ENCODE measurements around the gene EML6. TPM values are rescaled to one million over a fixed set of nuclear protein-coding genes. Genes with fewer than 3 reads are reported as not detected.

Gene EML6
- total and polyA plus RNA-seq, 2 of the 13 experiments (the other 11 are each of a cell fraction or from before 2014, with no cell fraction given), result 17.2 to 32.4 TPM

DNA sequence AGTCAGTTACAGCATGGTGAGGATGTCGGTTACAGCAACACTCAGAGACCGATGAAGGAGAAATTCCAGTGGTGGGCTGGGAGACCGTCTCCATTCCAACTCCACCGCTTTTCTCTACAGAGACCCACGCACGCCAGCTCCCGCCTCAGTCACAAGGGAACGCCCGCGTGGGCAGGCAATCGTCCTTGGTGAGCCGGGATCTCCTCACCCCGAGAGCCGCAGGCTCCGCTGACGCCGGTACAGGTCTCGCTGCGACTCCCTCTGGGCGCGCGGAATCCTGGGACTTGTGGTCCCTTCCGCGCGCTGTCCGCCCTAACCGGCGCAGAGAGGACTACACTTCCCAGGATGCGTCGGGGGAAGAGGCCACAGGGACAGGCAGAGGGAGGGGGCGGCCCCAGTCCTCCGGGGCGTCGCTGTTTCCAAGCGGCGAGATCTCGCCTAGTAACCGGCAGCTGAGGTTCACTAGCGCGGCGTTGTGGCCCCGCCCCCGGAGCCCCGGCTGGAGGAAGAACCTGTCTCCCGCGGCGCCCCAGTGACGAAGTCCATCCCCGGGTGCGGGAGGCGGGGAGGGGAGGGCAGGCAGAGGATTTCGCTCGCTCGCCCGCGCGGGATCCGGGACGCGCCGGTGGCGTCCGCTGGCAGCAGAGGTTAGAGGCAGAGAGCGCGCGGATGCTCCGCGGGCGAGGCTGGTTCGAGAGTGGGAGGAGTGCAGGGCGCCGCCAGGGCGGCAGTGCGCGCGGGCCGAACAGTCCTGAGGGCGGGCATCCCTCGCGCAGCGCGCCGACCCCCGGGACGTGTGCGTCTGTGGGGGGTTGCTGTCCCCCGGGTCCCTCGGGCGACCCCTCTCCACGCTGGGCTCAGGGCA is at the start of gene EML6 (continued):
- TF ChIP-seq ZNF468 (CRISPR knock-in tag; IDR thresholded peaks at IDR 0.05) (no peak), ZNF7 (CRISPR knock-in tag; IDR thresholded peaks at IDR 0.05) (no peak), PAX8 (CRISPR knock-in tag; IDR thresholded peaks at IDR 0.05; ENCODE audit: borderline replicate concordance) (peak; percentile 97; the same call in 1 of the 2 replicates), HDAC1 (CRISPR knock-in tag; IDR thresholded peaks at IDR 0.05) (peak; percentile 97), FOSL2 (CRISPR knock-in tag; IDR thresholded peaks at IDR 0.05) (peak; percentile 47), ZNF430 (CRISPR knock-in tag; IDR thresholded peaks at IDR 0.05) (peak; percentile 82; the same call in 1 of the 2 replicates), GFI1 (CRISPR knock-in tag; IDR thresholded peaks at IDR 0.05; ENCODE audit: borderline replicate concordance) (peak; percentile 85; the same call in 1 of the 2 replicates), MTA1 (CRISPR knock-in tag; IDR thresholded peaks at IDR 0.05; ENCODE audit: borderline replicate concordance) (peak; percentile 95; the same call in 1 of the 2 replicates), IKZF4 (CRISPR knock-in tag; IDR thresholded peaks at IDR 0.05; ENCODE audit: borderline replicate concordance, low read depth, not compliant biosample characterization) (peak; percentile 20), KDM3A (CRISPR knock-in tag; IDR thresholded peaks at IDR 0.05; ENCODE audit: low read depth) (peak; percentile 90; the same call in 1 of the 2 replicates), GABPB1 (CRISPR knock-in tag; IDR thresholded peaks at IDR 0.05) (peak; percentile 94)
- TF ChIP-seq, protein P1, sequence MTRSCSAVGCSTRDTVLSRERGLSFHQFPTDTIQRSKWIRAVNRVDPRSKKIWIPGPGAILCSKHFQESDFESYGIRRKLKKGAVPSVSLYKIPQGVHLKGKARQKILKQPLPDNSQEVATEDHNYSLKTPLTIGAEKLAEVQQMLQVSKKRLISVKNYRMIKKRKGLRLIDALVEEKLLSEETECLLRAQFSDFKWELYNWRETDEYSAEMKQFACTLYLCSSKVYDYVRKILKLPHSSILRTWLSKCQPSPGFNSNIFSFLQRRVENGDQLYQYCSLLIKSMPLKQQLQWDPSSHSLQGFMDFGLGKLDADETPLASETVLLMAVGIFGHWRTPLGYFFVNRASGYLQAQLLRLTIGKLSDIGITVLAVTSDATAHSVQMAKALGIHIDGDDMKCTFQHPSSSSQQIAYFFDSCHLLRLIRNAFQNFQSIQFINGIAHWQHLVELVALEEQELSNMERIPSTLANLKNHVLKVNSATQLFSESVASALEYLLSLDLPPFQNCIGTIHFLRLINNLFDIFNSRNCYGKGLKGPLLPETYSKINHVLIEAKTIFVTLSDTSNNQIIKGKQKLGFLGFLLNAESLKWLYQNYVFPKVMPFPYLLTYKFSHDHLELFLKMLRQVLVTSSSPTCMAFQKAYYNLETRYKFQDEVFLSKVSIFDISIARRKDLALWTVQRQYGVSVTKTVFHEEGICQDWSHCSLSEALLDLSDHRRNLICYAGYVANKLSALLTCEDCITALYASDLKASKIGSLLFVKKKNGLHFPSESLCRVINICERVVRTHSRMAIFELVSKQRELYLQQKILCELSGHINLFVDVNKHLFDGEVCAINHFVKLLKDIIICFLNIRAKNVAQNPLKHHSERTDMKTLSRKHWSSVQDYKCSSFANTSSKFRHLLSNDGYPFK (CRISPR knock-in tag; IDR thresholded peaks at IDR 0.05; ENCODE audit: borderline replicate concordance), result peak; percentile 62; the same call in 1 of the 2 replicates
- TF ChIP-seq, protein P2, sequence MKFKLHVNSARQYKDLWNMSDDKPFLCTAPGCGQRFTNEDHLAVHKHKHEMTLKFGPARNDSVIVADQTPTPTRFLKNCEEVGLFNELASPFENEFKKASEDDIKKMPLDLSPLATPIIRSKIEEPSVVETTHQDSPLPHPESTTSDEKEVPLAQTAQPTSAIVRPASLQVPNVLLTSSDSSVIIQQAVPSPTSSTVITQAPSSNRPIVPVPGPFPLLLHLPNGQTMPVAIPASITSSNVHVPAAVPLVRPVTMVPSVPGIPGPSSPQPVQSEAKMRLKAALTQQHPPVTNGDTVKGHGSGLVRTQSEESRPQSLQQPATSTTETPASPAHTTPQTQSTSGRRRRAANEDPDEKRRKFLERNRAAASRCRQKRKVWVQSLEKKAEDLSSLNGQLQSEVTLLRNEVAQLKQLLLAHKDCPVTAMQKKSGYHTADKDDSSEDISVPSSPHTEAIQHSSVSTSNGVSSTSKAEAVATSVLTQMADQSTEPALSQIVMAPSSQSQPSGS (CRISPR knock-in tag; IDR thresholded peaks at IDR 0.05), result peak; percentile 89
- TF ChIP-seq, protein P3, sequence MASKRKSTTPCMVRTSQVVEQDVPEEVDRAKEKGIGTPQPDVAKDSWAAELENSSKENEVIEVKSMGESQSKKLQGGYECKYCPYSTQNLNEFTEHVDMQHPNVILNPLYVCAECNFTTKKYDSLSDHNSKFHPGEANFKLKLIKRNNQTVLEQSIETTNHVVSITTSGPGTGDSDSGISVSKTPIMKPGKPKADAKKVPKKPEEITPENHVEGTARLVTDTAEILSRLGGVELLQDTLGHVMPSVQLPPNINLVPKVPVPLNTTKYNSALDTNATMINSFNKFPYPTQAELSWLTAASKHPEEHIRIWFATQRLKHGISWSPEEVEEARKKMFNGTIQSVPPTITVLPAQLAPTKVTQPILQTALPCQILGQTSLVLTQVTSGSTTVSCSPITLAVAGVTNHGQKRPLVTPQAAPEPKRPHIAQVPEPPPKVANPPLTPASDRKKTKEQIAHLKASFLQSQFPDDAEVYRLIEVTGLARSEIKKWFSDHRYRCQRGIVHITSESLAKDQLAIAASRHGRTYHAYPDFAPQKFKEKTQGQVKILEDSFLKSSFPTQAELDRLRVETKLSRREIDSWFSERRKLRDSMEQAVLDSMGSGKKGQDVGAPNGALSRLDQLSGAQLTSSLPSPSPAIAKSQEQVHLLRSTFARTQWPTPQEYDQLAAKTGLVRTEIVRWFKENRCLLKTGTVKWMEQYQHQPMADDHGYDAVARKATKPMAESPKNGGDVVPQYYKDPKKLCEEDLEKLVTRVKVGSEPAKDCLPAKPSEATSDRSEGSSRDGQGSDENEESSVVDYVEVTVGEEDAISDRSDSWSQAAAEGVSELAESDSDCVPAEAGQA (IDR thresholded peaks at IDR 0.05; ENCODE audit: low read depth), result peak; percentile 58; the same call in 1 of the 2 replicates
- TF ChIP-seq, protein P3 (CRISPR knock-in tag; IDR thresholded peaks at IDR 0.05; ENCODE audit: borderline replicate concordance), result no peak
- TF ChIP-seq, protein P4, sequence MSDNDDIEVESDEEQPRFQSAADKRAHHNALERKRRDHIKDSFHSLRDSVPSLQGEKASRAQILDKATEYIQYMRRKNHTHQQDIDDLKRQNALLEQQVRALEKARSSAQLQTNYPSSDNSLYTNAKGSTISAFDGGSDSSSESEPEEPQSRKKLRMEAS (IDR thresholded peaks at IDR 0.05), result peak; percentile 55
